Mucosa of gallbladder (tissue), 1 donor: Measurements from ENCODE around the gene GAPDHS. TPM values are rescaled to one million over a fixed set of nuclear protein-coding genes. Genes with fewer than 3 reads are reported as not detected.

Experiments used
- DNase-seq: peaks from one replicate; pipeline ENCODE4 v3.0.0-alpha.2; 2020; ENCODE audit warnings: low spot score
- total RNA-seq: library from RNA; stranded (reverse); gene quantifications from one replicate; pipeline ENCODE4 v1.2.1, GENCODE V29; 2021
- donor health status: DM: no; HTN: no; CAD: no.

Gene GAPDHS
- total RNA-seq, 1 donor from 2014 or later, result not detected

DNA sequence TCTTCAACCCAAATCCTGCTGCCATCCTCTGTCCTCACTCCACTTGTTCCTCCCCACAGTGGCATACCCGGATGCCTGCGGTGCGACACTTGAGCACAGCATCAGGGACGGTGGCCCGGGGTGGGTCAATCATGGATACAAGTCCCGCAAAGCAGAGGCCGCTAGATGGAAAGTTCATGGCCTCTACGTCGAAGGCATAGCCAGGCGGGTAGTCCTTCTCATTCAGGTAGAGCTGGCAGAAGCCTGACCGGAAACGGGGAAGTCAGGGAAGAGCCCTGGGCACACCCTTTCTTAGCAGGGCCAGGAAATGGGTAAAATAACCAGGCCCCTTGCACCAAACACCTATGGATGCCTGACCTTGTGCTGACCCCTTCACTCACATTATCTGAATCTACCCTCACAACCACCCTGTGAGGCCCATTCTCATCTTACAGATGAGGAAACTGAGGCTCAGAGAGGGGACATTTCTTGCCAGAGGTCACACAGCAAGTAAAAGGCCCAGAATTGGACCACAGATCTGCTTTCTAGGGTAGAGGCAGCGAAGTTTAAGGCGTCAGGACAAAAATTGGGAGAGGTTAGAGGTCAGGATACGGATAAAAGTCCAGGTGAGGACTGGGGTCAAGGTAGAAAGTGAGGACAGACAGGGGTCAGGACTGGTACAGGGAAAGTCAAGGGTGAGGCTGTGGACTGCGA is 23.7 kb downstream of the GAPDHS start:
- no peak for DNase-seq

DNA sequence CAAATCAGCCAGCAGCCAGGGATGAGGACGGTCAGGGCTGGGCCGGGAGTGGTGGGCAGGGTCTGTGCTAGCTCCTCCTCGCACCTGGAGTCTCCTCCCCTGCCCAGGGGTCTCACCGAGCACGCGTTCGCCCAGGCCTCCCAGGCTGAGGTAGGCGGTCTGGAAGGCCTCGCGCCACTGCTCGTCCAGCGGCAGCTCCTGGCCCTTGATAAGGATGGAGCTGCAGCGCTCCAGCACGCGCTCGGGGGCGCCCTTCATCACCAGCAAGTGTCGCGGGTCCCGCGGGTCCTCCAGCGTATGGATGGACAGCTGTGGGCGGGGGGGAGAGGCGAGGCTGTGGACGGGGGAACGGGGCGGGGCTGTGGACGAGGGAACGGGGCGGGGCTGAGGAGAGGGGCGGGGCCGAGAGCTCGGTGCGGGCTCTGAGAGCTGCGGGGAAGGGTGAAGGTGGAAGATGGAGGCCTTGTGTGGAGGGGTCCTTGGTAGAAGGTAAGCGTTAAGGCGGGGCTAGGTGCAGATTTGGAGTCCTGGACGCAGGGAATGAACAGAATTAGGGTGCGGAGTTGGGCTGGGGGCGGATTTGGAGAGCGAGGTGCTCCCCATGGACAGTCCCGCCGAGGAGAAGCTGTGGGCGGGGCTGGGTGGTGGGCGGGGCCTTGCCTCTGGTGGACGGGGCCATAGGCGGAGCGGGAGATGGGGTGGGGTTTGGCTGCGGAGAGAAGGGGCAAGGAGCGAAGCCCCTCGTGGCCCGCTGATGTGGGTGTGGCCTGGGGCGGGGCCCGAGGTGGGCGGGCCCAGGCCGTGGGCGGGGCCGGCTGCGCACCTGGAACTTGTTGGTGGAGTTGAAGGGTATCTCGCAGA is 24.5 kb downstream of the GAPDHS start:
- peak; percentile 53 for DNase-seq

- DNase-seq, result no peak
Observed at GRCh38 chr19:35558400-35559280, 25.4 kb downstream of the GAPDHS start.

DNA sequence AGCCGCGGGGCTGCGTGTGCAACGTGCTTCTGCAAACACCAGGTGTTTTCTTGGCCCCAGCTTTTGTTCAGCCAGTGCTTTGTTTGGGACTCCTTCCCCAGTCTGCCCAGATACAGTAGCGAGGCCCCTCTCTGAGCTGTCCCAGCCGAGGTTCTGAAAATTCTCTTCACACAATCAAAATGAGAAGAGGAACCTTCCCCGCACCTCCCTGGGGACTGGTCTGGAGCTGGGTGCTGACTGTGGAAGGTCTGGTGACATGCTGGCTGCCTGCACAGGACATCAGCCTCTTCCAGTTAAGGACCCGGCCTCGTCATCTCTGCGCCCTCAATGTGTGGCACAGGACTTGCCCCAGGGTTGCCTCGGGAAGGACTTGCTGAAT is 26.0 kb downstream of the GAPDHS start:
- DNase-seq, result no peak

- no peak for DNase-seq
Observed at GRCh38 chr19:35559781-35560180, 26.5 kb downstream of the GAPDHS start.

GRCh38 chr19:35560271-35560670 is 27.0 kb downstream of the GAPDHS start:
- DNase-seq, result no peak

GRCh38 chr19:35560677-35561076 is 27.4 kb downstream of the GAPDHS start:
- no peak for DNase-seq

DNA sequence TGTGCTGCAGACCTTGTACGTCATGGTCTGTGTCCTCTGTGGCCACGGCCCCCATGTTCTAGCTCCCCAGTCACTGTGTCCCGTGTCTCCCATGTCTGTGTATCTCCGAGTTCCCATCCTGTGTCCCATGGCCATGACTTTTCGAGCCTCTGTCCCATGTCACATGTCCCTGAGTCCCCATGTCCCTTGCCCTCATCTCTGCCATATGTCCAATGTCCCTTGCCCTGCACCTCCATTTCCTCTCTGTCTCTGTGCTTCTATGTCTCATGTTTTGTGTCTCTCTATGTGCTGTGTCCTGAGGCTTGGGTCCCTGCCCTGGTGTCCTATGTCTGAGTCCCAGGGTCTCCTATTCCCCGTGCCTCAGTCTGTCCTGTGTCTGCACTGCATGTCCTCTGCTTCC is 28.2 kb downstream of the GAPDHS start:
- no peak for DNase-seq

- no peak for DNase-seq
Observed at GRCh38 chr19:35562336-35562735, 29.1 kb downstream of the GAPDHS start.

DNA sequence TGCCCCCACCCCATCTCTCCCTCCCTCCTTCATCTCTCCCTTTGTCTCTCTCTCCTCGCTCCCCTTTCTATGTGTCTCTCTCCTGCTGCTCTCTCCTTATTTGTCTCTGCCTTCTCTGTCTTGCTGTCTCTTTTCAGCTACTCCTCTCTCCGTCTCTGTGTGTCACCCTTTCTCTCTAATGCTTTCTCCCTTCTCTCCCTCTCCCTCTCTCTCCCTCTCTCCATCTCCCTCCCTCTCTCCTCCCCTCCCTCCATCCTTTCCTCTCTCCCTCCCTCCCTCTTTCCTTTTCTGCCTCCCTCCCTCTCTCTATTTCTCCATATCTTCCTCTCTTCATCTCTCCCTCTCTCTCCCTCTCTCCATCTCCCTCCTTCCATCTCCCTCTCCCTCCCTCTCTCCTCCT is 29.5 kb downstream of the GAPDHS start:
- DNase-seq, result no peak

GRCh38 chr19:35563207-35563829 is 30.1 kb downstream of the GAPDHS start, which contains the start of gene ATP4A:
Gene ATP4A, minus strand, starts transcription at chr19:35563658. Its CDS starts 29 bp downstream, at chr19:35563629.
- DNase-seq, result no peak

DNA sequence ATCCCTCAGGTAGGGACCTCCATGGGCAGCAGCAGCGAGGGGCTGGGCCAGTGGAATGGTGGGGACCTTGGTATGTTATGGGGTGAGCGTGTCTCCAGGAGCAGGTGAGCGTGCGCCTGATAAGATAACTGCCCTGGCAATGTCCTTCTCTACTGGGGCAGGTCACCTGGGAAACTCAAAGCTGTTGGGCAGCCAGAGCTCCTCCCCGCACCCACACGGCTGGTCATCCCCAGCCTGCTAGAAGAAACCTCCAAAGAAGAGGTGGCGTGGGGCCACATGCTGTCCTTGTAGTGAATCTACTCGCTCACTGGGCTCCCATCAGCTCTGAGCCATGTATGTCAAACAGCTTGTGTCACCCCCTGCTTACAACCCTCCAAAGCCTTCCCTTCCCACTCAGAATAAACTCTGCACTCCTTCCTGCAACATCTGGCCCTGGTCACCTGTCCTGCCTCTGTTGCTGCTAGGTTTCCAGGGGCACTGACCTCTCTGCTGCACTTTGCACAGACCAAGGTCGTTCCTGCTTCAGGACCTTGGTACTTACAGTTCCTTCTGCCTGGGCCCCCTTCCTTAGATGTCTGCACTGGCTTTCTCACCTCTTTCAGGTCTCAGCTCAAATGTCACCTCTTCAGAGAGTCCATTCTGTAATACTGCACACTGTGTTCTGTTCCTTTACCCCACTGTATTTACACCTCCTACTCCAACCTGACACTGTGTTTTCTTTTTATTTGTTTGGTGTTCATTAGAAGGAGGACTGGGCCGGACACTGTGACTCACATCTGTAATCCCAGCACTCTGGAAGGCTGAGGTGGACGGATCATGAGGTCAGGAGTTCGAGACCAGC is 32.0 kb downstream of the GAPDHS start:
- DNase-seq, result no peak

- no peak for DNase-seq
Observed at GRCh38 chr19:35566738-35567137, 33.5 kb downstream of the GAPDHS start.

DNA sequence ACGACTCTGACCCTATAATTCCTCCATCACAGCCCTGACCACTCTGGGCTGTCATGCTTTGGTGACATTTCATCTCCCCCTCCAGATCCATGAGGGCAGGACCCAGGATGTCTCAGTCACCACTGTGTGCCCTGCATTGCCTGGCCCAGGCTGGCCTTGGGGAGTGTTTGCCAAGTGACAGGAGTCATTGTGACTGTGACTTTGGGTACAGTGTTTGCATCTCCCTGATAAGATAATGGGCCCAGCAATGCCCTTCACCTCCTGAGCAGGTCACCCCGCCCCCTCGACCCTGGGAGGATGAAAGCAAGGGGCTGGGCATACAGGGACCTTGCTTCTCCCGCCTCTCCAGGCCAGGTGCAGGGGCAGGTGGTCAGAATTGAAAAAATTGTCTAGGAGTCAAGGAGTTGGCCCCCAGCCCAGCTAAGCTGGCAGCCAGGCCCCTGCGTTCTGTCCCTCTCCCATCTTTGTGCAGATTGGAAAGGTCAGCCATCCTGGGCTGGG is 36.1 kb downstream of the GAPDHS start:
- no peak for DNase-seq

DNA sequence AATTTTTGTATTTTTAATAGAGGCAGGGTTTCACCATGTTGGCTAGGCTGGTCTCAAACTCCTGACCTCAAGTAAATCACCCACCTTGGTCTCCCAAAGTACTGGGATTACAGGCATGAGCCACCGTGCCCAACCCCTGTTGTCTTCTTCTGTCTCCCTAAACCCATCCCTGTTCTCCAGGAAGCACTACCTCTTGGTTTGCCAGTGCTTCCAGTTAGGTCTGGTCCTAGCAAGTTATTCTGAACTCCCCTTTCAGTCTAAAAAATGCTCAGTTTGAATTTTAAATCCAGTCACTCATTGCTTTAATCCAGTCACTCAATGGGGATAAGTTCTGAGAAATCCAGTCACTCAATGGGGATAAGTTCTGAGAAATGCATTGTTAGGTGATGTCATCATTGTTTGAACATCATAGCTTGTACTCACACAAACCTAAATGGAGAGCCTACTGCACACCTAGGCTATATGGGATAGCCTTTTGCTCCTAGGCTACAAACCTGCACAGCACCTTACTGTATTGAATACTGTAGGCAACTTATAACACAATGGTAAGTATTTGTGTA is 38.2 kb downstream of the GAPDHS start:
- DNase-seq, result no peak

DNA sequence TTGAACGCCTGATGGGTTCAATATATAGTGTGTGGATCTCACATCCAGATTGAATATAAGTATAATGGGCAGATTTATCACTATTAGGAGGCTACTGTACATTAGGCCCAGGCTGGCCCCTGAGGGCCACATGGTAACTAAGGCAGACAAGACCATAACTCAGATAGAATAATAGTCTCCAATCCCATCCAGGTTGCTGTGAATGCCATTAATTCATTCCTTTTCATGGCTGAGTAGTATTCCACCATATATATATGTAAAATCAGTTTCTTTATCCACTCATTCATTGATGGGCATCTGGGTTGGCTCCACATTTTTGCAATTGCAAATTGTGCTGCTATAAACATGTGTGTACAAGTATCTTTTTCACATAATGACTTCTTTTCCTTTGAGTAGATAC is 44.7 kb downstream of the GAPDHS start:
- no peak for DNase-seq

DNA sequence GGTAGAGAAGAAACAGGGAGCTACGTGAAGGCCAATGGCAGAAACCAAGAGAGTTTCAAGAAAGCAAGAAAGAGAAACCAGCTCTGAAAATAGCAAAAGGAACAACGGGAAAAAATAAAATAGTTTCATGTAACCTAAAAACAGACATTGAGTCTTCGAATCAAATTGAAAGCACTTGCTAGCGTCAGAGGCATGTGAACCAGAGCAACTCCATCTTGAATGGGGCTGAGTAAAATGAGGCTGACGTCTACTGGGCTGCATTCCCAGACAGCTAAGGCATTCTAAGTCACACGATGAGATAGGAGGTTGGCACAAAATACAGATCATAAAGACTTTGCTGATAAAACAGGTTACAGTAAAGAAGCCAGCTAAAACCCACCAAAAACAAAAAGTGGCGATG is 45.5 kb downstream of the GAPDHS start:
- DNase-seq, result no peak

DNA sequence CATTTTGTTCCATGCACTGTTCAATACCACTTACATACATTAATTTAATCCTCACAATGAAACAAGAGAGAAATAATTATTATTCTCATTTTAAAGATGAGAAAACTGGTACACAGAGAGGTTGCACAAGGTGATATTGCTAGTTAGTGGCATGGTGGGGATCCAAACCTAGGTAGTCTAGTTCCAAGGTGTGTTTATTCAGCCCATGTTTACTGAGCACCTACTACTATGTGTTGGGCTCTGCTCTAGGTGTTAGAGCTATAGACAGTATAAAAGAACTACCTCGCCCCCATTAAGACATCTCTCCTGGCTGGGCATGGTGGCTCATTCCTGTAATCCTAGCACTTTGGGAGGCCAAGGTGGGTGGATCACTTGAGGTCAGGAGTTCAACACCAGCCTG is 49.5 kb downstream of the GAPDHS start:
- DNase-seq, result no peak

- no peak for DNase-seq
Observed at GRCh38 chr19:35585848-35586247, 52.6 kb downstream of the GAPDHS start, which contains the start of gene PMIS2. Gene PMIS2, plus strand, starts transcription at chr19:35586173. Its CDS starts 87 bp downstream, at chr19:35586260.

DNA sequence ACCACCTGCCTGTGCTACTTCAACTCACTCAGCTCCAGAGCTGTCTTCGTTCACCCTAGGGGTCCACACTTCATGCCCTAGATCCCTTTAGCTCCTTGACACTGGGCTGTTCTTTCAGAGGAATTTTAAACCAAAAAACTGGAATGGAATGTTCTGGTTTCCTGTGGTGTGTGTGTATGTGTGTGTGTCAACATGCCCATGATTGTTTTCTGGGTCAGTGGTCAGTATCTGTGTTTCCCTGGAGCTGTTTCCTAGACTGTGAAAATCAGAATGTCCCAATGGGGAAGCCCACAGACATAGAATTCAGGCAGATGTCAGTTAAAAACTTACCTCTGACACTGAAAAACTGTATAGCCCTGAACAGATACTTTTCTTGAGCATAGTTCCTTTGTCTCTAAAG is 54.1 kb downstream of the GAPDHS start:
- no peak for DNase-seq
